DMS79 treated with DMSO at 0.1 percent for 48 hours (cell line): ENCODE measurements around the gene PANK4.
A peak's percentile ranks its signal among the peaks of the same experiment; 100 is the strongest.

ENCODE experiments used
- DNase-seq: peaks from one replicate; lab custom pipeline; 2025; lab: John Stamatoyannopoulos, UW

Gene PANK4

DNA sequence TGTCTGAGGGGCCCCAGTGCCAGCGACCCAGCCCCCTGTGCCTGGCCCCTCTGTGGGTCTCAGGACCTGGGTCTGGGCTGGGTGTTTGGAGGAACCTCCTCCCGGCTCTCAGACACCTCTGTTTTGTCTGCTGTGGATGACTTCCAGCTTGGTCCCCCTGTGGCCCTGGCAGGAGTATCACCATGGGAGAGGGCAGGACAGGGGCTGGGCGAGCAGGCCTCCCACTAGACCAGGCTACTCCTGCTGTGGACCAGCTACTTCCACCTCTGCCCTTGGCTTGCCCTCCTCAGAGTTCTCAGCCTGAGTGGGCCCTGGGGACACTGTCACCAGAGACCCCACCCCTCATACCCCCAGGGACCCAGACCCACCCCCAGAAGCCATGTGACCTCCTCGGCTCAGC, 28.5 kb downstream of the PANK4 start:
- DNase-seq = no peak

DNA sequence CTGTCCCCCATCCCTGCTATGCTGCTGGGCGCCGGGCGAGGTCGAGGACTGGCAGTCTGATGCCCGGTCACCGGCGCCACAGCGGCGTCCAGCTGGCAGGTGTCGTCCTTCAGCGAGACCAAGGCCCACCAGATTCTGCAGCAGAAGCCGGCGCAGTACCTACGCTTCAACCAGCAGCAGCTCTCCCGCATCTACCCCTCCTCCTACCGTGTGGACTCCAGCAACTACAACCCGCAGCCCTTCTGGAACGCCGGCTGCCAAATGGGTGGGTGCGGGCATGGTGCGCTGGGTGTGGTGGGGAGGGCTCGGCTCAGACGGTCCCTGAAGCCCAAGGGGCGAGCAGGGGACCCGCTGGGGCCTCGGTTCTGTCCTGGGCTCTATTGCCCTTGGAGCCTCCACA, 29.6 kb downstream of the PANK4 start:
- no peak for DNase-seq

DNA sequence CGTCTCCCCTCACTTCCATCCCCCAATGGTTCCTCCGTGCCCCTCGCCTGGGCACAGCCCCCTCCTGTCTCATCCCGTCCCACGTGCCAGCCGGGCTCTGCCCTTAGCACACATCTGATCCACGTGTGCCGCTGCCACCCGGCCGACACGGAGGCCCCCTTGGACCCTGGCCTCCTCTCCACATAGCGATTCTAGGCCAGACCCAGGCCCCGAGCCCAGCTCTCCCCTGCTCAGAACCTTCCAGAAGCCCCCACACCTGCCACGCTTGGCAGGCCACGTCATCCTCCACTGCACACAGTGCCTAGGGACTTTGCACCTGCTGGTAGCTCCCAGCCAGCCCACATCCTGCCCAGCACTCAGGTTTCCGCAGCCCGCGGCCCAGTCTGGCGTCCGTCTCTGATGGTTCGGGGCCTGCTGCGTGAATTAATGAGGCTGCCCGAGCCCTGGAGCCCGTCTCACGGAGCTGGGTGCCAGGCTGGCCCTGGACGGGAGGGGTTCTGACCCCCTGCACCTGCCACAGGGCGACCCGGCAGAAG, 30.2 kb downstream of the PANK4 start:
- DNase-seq = peak; percentile 13

DNA sequence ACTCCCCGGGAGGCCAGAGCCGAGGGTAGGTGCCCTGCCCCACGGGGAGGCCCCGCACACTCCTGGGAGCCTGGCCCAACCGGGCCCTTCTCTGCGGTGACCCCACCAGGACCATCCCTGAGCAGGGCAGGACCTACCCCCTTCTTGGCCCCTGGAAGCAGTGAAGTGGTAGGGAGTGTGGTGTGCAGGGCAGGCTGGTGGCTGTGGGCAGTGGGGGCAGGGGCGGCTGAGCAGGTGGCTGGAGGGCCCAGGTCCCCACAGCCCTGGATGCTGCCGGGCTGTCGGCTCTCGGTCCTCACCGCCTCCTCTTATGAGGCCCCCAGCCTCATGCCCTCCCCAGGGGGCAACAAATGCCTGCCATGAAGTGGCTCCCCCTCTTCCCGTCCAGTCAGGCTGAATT, 30.9 kb downstream of the PANK4 start:
- DNase-seq = no peak

DNA sequence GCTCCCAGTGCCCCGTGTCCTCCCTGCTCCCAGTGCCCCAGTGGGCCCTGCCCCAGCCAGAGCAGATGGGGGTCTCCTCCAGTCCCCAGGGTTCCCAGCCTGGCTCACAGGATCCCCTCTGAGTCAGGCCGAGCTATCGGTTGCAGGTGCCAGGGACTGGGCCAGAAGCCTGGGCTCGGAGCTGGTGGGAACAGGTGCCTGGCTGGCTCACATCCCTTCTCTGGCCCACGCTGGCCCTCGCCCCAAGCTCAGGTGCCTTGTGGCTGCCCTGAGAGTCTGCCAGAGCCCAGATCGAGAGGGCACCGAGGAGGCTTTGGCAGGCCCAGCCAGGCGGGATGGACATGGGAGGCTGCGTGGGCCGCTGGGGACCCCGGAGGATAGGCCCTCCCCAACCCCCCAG, 31.4 kb downstream of the PANK4 start:
- no peak for DNase-seq

DNA sequence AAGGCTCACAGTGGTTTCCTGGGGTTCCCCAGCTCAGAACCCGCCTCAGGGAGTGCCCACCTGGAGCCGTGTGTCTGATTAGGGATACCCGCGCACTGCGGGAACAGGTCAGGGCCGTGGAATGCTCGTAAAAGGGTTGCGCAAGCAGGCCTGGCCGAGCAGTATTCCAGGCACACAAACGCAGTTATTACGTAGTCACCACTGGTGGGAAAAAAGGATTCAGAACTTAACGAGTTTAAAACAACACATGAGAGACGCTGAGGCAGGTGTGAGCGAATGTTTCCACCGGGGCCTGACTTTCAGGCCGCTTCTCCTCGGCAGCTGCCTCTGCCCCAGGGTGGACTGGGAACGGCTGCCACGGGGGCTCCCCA, 32.1 kb downstream of the PANK4 start:
- no peak for DNase-seq

DNA sequence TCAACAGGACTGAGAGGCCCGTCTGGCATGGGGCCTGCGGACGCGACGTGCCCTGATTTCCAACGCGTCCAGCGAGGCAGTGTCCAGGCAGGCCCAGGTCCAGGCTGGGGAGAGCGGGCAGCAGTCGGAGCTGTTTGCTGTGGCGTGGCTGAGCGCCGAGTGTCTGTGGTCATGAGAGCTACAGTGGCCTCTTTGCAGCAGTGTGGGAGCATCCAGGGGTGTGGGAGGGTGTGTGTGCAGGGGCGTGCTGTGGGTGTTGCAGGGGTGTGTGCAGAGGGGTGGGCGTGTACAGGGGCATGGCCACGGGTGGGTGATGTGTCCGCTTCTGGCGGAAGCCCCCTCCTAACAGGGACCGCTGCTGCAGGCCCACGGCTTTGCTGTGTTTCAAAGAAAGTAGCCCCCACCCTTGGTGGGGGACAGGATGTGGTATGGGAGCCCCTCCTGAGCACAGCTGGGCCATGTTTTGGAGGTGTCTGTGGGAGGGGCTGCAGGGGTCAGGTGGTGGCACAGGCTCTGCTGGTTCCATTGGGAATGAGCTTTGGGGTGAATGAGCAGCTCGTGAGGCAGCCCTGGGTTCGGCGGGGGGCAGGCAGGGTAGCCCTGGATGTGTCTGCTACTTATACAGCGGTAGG, 32.6 kb downstream of the PANK4 start:
- no peak for DNase-seq

DNA sequence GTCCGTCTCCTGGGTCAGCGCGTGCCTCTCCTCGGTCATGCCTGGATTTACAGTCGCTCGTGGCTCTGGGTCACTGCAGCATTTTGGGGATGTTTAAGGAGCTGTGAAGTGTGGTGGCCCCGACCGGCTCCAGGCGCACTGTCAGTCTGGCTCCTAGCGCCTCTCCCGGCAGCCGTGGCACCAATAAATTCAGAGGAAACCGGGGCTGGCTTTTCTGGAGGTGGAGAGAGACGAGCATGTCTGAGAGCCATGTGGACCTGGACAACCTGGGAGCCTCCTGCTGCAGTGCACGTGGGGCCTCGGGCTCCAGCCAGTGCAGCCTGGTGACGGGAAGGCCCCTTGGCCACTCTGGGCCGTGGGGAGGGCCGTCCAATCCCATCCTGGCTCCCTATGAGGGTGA, 33.2 kb downstream of the PANK4 start:
- no peak for DNase-seq

DNA sequence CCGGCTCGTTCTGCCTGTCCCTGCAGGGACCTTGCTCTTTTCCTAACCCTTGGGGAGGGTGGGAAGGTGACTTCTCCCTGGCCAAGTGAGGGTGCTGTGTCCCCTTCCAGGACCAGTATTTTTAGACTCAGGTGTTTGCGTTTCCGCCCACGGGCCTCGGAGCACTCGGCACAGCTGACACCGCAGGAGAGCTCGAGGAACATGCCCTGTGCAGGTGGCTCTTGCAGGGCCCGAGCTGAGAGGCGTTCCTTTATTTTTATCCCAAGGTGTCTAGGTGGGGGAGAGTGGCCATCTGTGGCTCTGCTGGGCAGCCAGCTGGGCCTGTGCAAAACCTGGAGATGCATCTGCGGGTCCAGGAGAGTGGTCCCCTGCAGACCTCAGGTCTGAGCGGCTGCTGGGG, 34.3 kb downstream of the PANK4 start:
- DNase-seq = no peak

DNA sequence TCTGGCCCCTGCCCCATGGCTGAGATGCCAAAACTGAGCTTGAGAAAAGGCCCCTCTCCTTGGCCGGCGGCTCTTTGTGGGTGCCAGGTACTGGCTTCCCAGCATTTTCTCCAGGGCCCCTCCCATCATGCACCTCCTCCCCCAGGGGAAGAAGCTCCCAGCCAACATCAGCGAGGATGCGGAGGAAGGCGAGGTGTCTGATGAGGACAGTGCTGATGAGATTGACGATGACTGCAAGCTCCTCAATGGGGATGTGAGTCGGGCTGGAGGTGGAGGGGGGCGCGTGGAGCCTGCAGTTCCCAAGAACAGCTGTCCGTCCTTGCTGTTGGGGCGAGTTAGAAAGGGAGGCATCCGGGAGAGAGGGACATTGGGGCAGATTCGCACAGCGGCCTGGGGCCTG, 36.8 kb downstream of the PANK4 start:
- DNase-seq = no peak

DNA sequence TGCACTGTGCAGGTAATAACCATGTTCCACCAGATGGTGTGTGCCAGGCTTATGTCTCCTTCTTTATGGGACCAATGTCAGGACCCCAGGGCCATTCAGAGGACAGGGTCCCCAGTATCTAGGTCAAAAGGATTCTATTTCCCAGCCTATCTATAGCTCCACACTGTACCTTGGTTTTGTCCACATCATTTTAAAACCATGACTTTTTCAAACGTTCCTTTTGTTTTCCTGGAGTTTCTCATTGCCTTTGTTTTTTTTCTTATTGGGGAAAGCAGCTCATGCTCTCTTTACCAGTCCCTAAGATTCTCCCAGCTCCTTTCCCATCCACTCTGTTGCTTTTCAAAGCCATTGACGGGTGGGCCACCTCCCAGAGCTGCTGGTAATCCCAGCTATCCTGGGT, 37.7 kb downstream of the PANK4 start:
- no peak for DNase-seq

DNA sequence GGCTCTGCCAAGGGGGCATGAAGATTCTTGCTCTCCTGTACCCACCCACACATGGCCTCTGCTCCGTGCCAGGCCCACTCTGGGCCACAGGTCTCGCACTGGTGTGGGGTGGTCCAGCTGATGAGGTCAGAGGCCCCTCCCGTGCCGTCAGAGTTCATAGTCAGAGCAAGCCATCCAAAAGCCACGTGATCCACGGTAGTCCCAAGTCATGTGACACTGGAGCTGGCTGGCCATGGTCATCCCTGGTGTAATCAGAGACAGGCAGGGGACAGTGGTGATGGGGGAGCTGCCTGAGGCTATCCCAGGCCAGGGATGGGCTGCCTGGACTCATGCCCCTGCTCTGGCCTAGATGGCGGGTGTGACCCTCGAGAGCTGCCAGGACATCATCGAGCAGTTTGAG, 39.8 kb downstream of the PANK4 start:
- DNase-seq = no peak

DNA sequence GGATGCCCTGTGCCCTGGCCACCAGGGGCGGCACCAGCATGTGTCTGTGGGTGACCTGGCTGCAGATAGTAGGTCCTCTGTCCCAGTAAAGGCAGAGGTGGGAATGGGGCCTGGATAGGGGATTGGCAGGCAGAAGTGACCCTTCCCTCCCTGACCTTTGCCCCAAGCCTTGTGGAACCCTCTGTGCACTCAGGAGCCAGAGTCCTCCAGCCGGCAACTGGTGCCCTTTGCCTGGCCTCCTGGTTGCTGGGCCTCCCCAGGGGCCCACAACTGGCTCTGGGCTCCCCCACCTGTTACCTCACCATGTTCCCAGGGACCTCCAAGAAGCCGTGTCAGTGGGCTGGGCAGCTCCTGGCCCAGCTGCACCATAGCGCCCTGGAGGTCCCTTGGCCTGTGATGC, 40.4 kb downstream of the PANK4 start:
- no peak for DNase-seq

DNA sequence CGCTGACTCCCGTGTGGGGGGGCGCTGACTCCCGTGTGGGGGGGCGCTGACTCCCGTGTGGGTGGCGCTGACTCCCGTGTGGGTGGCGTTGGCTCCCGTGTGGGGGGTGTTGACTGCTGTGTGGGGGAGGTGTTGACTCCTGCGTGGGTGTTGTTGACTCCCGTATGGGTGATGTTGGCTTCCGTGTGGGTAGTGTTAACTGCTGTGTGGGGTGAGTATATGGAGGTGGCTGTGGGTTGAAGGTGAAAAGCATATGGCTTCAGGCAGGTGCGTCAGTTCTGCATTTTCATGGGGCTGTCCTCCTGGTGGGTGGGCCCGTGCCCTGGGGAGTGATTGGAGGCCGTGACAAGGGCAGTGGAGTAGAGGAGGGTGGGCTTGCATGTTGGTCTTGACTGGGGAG, 42.4 kb downstream of the PANK4 start:
- no peak for DNase-seq

DNA sequence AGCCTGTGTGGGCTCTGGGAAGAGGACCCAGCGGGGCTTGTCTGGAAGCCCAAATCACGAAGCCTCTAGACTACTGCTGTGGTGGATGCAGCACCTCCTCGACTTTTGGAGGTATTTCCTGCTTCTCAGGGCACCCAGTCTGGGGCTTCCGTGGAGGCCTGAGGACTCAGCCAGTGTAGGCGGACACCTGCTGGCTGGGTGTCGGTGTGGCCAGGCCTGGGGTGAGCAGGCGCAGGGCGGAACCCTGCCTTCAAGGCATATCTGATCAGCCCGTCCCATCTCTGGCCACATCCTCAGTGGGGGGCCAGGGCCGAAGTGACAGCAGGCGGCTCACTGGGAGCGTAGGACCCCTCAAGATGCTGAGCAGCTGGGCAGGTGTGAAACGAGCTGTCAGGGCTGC, 43.4 kb downstream of the PANK4 start:
- DNase-seq = no peak

DNA sequence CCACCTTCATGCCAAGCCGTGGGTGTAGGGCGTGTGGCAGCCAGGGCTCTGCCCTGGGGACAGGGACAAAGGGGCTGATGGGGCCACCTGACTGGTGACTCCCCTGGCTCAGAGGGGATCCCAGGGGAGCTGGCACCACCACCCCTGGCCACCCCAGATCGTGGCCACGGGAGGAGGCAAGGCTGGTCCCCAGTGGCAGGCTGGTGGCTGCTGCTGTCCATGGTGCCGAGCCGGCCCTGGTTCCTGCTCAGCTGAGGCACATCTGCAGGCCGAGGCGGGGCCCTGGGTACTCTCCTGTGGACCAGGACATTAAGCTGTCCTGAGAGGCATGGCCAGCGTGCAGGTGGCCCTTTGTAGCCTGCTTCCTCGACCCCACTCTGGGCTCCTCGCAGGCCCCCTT, 43.8 kb downstream of the PANK4 start:
- no peak for DNase-seq

DNA sequence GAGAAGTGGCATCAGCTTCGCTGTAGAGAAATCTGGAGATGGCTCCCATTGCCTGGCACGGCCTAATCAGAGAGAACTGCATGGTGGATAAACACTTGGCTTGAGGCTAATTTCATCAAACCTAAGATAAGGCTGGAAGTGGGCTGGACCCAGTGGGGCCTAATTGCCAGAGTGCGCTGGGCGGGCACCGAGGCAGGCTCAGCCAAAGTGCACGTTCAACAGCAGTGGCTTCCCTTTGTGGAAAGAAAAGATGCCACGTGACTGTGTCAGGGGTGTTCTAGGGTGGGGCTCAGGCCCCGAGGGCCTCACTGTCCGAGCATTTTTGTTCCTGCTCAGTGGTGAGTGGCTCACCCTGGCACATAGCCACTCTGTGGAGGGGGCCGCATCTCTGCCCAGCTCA, 44.5 kb downstream of the PANK4 start:
- DNase-seq = peak; percentile 97

DNA sequence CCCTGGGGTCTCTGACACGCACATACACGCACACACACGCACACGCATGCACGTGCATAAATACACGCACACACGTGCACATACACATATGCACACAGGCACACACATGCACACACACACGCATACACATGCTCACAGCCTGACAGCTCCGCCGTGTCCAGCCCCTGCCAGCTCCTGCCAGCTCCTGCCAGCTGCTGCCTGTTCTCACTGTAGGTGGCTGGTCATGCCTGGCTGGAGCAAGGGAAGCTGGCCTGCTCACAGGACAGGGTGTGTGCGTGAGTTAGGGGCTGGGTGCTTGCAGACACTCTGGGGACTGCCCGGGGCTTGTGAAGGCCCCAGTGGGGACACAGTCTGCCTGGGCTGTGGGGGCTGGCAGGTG, 45.4 kb downstream of the PANK4 start:
- DNase-seq = peak; percentile 83

DNA sequence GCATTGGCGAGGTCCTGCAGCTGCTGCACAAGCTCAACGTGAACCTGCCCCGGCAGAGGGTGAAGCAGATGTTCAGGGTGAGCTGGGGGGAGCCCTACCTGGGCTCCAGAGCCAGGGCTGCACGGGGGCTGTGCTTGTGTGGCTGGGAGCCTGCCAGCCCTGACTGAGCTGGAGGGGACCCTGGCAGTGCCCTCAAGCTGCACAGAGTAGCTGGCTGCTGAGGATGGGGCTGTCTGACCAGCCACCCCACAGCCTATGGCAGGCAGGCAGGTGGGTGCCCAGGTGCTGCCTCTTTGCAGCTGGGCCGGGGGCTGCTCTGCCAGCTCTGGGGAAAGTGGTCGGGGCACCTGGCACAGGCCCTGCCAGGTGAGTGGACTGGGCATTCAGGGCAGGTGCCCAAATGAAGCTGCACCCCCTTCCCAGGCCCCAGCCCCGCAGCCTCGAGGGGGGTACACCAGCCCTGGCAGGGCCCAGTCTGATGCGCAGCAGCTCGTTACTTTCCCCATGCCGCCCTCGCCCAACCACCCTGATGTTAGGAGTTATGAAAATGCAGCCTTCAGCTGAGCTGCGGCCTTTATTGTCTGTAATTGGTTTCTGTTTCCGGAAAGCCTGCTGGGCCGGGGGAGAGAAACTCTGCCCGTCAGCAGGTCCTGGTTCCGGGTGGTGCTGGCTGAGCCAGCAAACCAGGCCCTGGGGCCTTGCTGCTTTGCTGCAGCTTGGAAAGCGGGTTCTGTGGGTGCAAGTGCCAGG, 46.0 kb downstream of the PANK4 start:
- DNase-seq = peak; percentile 65

DNA sequence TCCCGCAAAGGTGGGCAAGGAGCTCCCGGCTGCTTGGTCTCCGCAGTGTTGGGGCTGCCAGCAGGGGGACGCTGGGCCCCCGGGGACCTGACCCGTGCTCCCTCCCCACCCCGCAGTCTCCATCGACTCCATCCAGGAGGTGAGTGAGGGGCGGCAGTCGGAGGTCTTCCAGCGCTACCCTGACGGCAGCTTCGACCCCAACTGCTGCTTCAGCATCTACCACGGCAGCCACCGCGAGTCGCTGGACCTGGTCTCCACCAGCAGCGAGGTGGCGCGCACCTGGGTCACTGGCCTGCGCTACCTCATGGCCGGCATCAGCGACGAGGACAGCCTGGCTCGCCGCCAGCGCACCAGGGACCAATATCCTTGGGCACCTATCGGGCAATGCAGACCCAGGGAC, 46.8 kb downstream of the PANK4 start:
- no peak for DNase-seq

DNA sequence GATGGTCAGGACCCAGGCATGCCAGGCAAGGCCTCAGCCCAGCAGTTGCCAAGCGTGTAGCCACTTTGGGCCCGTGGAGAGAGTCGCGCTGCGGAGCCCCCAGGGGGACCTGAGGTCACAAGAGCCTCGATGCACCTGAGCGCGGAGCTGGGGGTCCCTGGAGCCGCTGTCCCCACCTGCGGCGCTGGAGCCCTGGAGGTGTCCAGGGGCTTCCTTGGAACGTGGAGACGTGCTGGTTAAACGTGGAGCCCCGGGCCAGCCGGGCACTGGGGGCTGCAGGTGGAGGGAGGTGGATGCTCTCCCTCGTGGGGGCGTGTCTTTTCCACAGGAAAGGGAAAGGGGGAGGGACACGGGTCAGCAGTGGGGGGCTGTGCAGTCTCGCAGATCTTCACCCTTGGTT, 47.2 kb downstream of the PANK4 start:
- DNase-seq = no peak

DNA sequence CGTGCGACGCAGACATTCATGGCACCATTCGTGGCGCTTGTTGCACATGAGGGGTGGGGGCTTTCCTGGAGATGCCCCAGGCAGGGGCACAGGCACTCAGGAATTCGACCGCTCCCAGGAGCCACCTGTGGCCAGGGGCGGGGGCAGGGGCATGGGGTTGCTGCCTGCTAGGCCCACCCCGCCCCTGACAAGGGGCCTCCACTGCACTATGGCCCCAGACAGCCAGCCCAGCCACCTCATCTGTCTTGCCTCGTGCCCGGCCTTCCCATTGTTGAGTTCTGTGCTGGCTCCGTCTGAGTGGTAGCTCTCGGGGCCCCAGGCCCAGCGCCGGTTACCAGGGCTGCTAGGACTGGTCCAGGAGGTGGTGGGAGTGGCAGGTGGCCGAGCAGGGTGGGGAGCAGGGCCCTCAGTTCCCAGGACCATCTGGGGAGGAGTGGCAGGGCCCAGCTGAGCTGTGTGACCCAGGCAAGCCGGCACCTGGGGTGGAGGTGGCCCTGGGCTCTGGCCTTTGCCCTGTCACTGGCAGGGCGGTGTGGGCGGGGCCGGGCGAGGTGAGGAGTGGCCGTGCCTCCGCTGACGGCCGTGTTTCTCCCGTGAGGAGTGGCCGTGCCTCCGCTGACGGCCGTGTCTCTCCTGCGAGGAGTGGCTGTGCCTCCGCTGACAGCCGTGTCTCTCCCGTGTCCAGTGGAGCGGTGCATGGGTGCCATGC, 48.5 kb downstream of the PANK4 start:
- no peak for DNase-seq

DNA sequence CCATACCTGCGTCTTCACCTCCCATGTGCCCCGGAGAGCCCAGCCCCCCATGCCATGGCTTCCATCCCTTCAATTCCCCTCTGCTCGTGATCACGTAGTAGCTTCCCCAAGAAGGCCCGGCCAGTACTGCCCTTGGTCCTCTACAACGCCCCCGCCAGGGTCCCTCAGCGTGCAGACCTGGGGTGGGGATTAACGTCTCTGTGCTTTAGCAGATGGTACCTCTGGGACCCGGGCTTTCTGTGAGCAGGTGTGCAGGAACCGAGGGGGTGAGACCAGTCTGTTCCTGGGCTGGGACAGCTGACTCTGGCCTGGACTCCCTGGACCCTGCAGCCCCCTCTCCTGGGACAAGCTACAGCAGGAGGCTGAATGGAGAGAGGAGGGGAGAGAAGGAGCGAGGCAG, 49.1 kb downstream of the PANK4 start:
- no peak for DNase-seq
